WTC11 (cell line): Measurements from ENCODE around the gene LGR4. TPM values are rescaled to one million over a fixed set of nuclear protein-coding genes. Genes with fewer than 3 reads are reported as not detected.

Experiments
- ATAC-seq: fragments of 200-7000 bp; cut with Tn5 transposase; 2 replicates; pipeline ENCODE4 v1.10.0; 2021; ENCODE audit warnings: mild to moderate bottlenecking, moderate library complexity
- CTCF ChIA-PET: fragments of 300-600 bp; sonication (Branson Sonifier 250); formaldehyde crosslinking; loops from one replicate; lab custom pipeline; 2021; ENCODE audit warnings: antibody characterized with exemption; lab: Charles Lee
- POLR2A ChIA-PET: fragments of 350-600 bp; sonication (Branson Sonifier 250); formaldehyde crosslinking; loops from one replicate; lab custom pipeline; 2021; ENCODE audit warnings: antibody characterized with exemption; lab: Charles Lee
- DNase-seq: peaks from one replicate; pipeline ENCODE4 v3.0.0; 2021; ENCODE audit warnings: low spot score
- H3K27ac Mint-ChIP-seq: 2 replicates; pipeline ENCODE4 v1.8.0; 2021; ENCODE audit warnings: mixed read lengths
- H3K27me3 Mint-ChIP-seq: 2 replicates; pipeline ENCODE4 v1.8.0; 2021; ENCODE audit warnings: low read depth, mild to moderate bottlenecking, moderate library complexity, mixed read lengths
- H3K36me3 Mint-ChIP-seq: 2 replicates; pipeline ENCODE4 v1.8.0; 2021; ENCODE audit warnings: mixed read lengths
- H3K4me1 Mint-ChIP-seq: 2 replicates; pipeline ENCODE4 v1.8.0; 2022; ENCODE audit warnings: mixed read lengths
- H3K4me3 Mint-ChIP-seq: 2 replicates; pipeline ENCODE4 v1.8.0; 2021; ENCODE audit warnings: mild to moderate bottlenecking, moderate library complexity, mixed read lengths
- H3K9me3 Mint-ChIP-seq: 2 replicates; pipeline ENCODE4 v1.8.0; 2021; ENCODE audit warnings: mixed read lengths
- AR ChIP-seq: fragments of 250-450 bp; sonication (Bioruptor Pico); IDR thresholded peaks from 2 replicates; pipeline ENCODE4 v1.9.0; 2021; ENCODE audit warnings: mild to moderate bottlenecking
- ATF1 ChIP-seq: sonication (generic); formaldehyde crosslinking; IDR thresholded peaks from 2 replicates; pipeline ENCODE4 v1.8.1; 2023; ENCODE audit warnings: mild to moderate bottlenecking, moderate library complexity, missing genetic modification reagents
- ATF3 ChIP-seq: sonication (generic); formaldehyde crosslinking; conservative IDR thresholded peaks from 2 replicates; pipeline ENCODE4 v1.8.1; 2022; ENCODE audit warnings: mild to moderate bottlenecking, missing genetic modification reagents
- CREB1 ChIP-seq: sonication (generic); formaldehyde crosslinking; IDR thresholded peaks from 2 replicates; pipeline ENCODE4 v1.8.0; 2023; ENCODE audit warnings: mild to moderate bottlenecking, missing genetic modification reagents
- GABPB1 ChIP-seq: sonication (generic); formaldehyde crosslinking; IDR thresholded peaks from 2 replicates; pipeline ENCODE4 v1.8.1; 2023; ENCODE audit warnings: mild to moderate bottlenecking, missing genetic modification reagents
- GTF2I ChIP-seq: fragments of 250-450 bp; sonication (Bioruptor Pico); conservative IDR thresholded peaks from 2 replicates; pipeline ENCODE4 v1.4.0; 2021; ENCODE audit warnings: mild to moderate bottlenecking
- HMGA2 ChIP-seq: fragments of 250-450 bp; sonication (Bioruptor Pico); IDR thresholded peaks from 2 replicates; pipeline ENCODE4 v1.4.0; 2021; ENCODE audit warnings: mild to moderate bottlenecking, moderate library complexity
- JUN ChIP-seq: sonication (generic); formaldehyde crosslinking; IDR thresholded peaks from 2 replicates; pipeline ENCODE4 v1.8.0; 2023; ENCODE audit warnings: mild to moderate bottlenecking, missing genetic modification reagents
- PREB ChIP-seq: sonication (generic); formaldehyde crosslinking; IDR thresholded peaks from 2 replicates; pipeline ENCODE4 v1.8.1; 2022; ENCODE audit warnings: mild to moderate bottlenecking, missing genetic modification reagents, moderate library complexity, borderline replicate concordance
- SMAD4 ChIP-seq: sonication (generic); formaldehyde crosslinking; IDR thresholded peaks from 2 replicates; pipeline ENCODE4 v1.8.0; 2022; ENCODE audit warnings: mild to moderate bottlenecking, missing genetic modification reagents
- SOX15 ChIP-seq: fragments of 250-450 bp; sonication (Bioruptor Pico); IDR thresholded peaks from 2 replicates; pipeline ENCODE4 v1.9.0; 2021; ENCODE audit warnings: mild to moderate bottlenecking
- STAT6 ChIP-seq: sonication (generic); formaldehyde crosslinking; conservative IDR thresholded peaks from 2 replicates; pipeline ENCODE4 v1.8.1; 2023; ENCODE audit warnings: mild to moderate bottlenecking, low read depth, missing genetic modification reagents, moderate library complexity
- TEAD1 ChIP-seq: sonication (generic); formaldehyde crosslinking; IDR thresholded peaks from 2 replicates; pipeline ENCODE4 v1.8.0; 2022; ENCODE audit warnings: mild to moderate bottlenecking, missing genetic modification reagents
- ZBTB21 ChIP-seq: sonication (generic); formaldehyde crosslinking; IDR thresholded peaks from 2 replicates; pipeline ENCODE4 v1.8.1; 2023; ENCODE audit warnings: mild to moderate bottlenecking, missing genetic modification reagents, borderline replicate concordance
- ZMAT4 ChIP-seq: fragments of 250-450 bp; sonication (Bioruptor Pico); IDR thresholded peaks from 2 replicates; pipeline ENCODE4 v1.9.0; 2021; ENCODE audit warnings: mild to moderate bottlenecking
- ZNF121 ChIP-seq: sonication (generic); formaldehyde crosslinking; IDR thresholded peaks from 2 replicates; pipeline ENCODE4 v1.8.0; 2023; ENCODE audit warnings: missing genetic modification reagents
- ZNF281 ChIP-seq: sonication (generic); formaldehyde crosslinking; IDR thresholded peaks from 2 replicates; pipeline ENCODE4 v1.8.0; 2023; ENCODE audit warnings: mild to moderate bottlenecking, missing genetic modification reagents
- ZNF317 ChIP-seq: sonication (generic); formaldehyde crosslinking; IDR thresholded peaks from 2 replicates; pipeline ENCODE4 v1.8.1; 2023; ENCODE audit warnings: low read depth, mild to moderate bottlenecking, moderate library complexity, missing genetic modification reagents, borderline replicate concordance
- total RNA-seq: library from RNA; stranded (reverse); gene quantifications from 3 replicates; pipeline ENCODE4 v1.2.3, GENCODE V29; 2021

The LGR4 gene
- total RNA-seq, 1 experiment from 2014 or later: 53.8 TPM

GRCh38 chr11:27447288-27448183 lies 25.1 kb downstream of the LGR4 start:
- TF ChIP-seq STAT6: no peak
- TF ChIP-seq ATF3 (CRISPR knock-in tag): no peak
- no peak for TF ChIP-seq CREB1 (CRISPR knock-in tag)
- TF ChIP-seq GABPB1 (CRISPR knock-in tag): no peak
- no peak for TF ChIP-seq SOX15
- TF ChIP-seq, all 79 proteins: peak for 0
- DNase-seq (no peak), ATAC-seq (no peak)
- no peak overlapping the region for H3K27ac Mint-ChIP-seq
- H3K4me3 Mint-ChIP-seq: no peak overlapping the region
- H3K27me3 Mint-ChIP-seq: no peaks in the 10 kb centered on the region
- peaks cover 67% of the 10 kb centered on the region for H3K4me1 Mint-ChIP-seq
- POLR2A ChIA-PET: no interaction called here
- CTCF ChIA-PET: no interaction called here
- peaks cover 14% of the 10 kb centered on the region for H3K36me3 Mint-ChIP-seq
- H3K9me3 Mint-ChIP-seq: no peaks in the 10 kb centered on the region

- Mint-ChIP-seq H3K36me3 (peaks cover 10% of the 10 kb centered on the region), H3K4me1 (peaks cover 67% of the 10 kb centered on the region), H3K4me3 (peak overlapping the region; percentile 64), H3K27me3 (no peaks in the 10 kb centered on the region), H3K27ac (peak overlapping the region; percentile 95), H3K9me3 (no peaks in the 10 kb centered on the region)
- CTCF ChIA-PET: interaction anchor here (0.9 to 1.7 kb wide), 4 partner anchors 27 to 149 kb away, joined by 3 to 7 read pairs (median 4); partner anchors contain the start of gene LGR4
- POLR2A ChIA-PET: no interaction called here
- ATAC-seq (no peak), DNase-seq (no peak)
- TF ChIP-seq PREB (CRISPR knock-in tag): no peak
- TF ChIP-seq ZNF317 (CRISPR knock-in tag): no peak
- TF ChIP-seq GTF2I (CRISPR knock-in tag): peak; percentile 65; the same call in 1 of the 2 replicates
- TF ChIP-seq HMGA2 (CRISPR knock-in tag): no peak
- peak; percentile 98 for TF ChIP-seq ZNF121 (CRISPR knock-in tag)
- no peak for TF ChIP-seq JUN
- TF ChIP-seq ZNF281: no peak
- TF ChIP-seq ZBTB21 (CRISPR knock-in tag): no peak
- no peak for TF ChIP-seq AR (CRISPR knock-in tag)
- no peak for TF ChIP-seq ZMAT4 (CRISPR knock-in tag)
- TF ChIP-seq ATF1: no peak
- no peak for TF ChIP-seq TEAD1 (CRISPR knock-in tag)
- TF ChIP-seq SMAD4 (CRISPR knock-in tag): no peak
These were observed 27.0 kb downstream of the LGR4 start for GRCh38 chr11:27445625-27446024.
